Measurements from ENCODE around the gene ARPC1A.

Gene ARPC1A

DNA sequence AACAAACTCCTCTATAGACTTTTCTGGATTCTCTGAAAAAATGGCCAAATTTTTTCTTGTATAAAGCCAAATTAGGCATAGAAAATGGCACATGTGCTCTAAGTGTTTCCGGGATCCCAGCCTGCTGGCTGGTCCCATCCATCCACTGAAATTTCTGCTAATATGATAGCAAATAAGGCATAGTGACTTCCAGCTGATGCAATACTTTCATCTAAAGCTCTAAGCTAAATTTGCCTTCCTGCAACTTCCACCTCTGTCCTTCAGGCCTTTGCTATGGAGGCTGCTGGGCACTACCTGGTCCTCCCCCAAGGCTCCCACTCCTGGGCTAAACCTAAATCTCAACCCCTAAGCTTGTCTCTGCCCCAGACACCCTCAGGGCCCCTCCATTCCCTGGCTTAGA lies 32.5 kb upstream of the ARPC1A start:
- TF ChIP-seq, protein P1, sequence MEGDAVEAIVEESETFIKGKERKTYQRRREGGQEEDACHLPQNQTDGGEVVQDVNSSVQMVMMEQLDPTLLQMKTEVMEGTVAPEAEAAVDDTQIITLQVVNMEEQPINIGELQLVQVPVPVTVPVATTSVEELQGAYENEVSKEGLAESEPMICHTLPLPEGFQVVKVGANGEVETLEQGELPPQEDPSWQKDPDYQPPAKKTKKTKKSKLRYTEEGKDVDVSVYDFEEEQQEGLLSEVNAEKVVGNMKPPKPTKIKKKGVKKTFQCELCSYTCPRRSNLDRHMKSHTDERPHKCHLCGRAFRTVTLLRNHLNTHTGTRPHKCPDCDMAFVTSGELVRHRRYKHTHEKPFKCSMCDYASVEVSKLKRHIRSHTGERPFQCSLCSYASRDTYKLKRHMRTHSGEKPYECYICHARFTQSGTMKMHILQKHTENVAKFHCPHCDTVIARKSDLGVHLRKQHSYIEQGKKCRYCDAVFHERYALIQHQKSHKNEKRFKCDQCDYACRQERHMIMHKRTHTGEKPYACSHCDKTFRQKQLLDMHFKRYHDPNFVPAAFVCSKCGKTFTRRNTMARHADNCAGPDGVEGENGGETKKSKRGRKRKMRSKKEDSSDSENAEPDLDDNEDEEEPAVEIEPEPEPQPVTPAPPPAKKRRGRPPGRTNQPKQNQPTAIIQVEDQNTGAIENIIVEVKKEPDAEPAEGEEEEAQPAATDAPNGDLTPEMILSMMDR (IDR thresholded peaks at IDR 0.05; ENCODE audit: low read depth, low read length): no peak
- DNase-seq (ENCODE audit: extremely low read depth, low read depth): no peak

DNA sequence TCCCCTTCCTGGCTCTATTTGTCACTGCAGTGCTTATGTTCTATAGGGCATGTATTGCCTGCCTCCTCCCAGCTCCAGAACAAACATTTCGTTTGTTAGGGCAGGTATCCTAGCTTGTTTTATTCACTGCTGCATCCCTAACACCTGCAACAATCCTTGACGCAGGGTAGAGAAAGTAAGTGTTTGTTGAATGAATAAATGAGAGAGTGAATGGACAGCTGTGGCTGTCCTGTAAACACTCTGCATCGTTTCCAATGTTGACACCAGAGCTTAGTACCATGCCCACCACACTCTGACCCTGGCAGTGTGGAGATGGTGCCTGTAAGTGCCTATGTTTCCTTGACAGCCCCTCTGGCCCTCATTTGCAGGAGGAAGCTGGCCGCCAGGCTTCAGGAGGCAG lies 32.0 kb upstream of the ARPC1A start:
- TF ChIP-seq, protein P1 (IDR thresholded peaks at IDR 0.05; ENCODE audit: low read depth, low read length): no peak
- no peak for DNase-seq (ENCODE audit: extremely low read depth, low read depth)

DNA sequence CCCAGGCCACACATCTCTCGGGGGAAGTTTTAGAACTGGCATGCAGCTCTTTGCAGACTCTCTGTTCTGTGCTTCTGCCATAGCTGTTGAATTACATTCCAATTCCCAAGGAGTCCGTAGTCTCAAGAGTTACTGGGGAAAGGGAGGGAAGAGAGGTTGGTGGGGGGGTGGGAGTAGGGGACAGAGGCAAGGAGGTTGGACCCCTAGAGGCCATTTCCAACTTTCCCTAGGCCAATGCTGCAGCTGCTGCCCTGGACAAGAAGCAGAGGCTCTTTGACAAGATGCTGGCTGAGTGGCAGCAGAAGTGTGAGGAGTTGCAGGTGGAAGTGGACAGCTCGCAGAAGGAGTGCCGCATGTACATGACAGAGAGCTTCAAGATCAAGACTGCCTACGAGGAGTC lies 29.2 kb upstream of the ARPC1A start:
- DNase-seq (ENCODE audit: extremely low read depth, low read depth): no peak
- TF ChIP-seq, protein P1 (IDR thresholded peaks at IDR 0.05; ENCODE audit: low read depth, low read length): no peak

DNA sequence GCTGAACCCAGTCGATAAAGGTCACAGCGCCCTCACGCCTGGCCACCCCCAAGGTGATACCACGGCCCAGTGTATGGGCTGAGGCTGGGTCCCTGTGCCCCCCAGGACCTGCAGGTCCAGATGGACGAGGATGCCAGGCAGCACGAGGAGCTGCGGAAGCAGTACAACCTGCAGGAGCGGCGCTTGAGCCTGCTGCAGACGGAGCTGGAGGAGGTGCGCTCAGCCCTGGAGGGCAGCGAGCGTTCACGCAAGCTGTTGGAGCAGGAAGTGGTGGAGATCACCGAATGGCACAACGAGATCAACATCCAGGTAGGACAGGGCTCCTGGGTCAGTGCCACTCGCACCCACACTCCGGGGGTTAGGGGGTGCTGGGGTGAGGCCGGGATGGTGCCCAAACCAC lies 24.2 kb upstream of the ARPC1A start:
- TF ChIP-seq, protein P1 (IDR thresholded peaks at IDR 0.05; ENCODE audit: low read depth, low read length): no peak
- DNase-seq (ENCODE audit: extremely low read depth, low read depth): no peak

DNA sequence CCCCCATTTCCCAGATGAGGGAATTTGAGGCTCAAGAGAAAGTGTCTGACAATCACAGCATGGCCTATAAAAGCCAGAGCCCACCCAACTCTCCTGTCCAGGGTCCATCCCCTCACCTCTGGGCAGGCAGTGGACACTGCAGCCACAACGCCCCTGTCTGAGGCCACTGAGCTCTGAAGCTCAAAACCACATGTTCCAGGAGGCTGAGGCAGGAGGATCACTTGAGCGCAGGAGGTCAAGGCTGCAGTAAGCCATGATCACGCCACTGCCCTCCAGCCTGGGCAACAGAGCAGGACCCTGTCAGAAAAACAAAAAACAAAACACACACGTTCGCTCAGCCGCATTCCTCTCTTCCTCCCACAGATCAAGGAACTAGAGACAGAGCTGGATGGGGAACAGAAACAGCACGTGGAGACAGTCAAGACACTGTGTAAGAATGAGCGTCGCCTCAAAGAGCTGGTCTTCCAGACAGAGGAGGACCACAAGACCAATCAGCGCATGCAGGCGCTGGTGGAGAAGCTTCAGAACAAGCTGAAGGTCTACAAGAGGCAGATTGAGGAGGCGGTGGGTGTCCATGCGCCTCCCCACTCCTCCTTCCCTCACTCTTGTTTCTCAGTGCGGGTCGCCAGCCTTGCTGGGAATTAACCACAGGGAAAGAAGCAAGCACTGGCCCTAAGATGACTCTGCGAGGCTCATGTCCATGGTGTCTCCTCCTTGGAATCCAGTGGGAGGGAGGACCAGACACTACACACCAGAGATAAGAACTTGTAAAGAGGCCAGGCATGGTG lies 20.0 kb upstream of the ARPC1A start:
- TF ChIP-seq, protein P1 (IDR thresholded peaks at IDR 0.05; ENCODE audit: low read depth, low read length): no peak
- no peak for DNase-seq (ENCODE audit: extremely low read depth, low read depth)

DNA sequence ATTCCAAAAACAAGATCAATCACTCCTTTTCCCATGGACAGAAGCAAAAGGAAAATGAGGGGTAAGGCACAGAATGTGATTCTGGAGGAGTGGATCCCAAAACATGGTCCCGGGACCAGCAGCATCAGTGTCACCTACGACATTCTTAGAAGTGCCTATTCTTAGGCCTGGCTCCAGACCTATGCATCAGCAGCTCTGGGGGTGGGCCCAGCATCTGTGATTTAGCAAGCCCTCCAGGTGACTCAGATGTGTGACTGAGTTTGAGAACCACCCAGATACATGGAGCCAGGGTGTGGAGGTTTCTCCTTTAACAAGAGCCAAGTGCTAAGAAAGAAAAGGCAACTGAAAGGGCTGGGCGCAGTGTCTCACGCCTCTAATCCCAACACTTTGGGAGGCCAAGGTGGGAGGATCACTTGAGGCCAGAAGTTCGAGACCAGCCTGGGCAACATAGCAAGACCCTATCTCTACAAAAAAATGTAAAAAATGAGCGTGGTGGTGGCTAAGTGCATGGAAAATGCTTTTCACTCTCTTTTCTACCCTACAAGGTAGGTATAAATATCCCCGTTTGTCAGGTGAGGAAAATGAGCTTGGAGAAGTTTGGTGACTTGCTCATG lies 17.1 kb upstream of the ARPC1A start:
- DNase-seq (ENCODE audit: extremely low read depth, low read depth): no peak

DNA sequence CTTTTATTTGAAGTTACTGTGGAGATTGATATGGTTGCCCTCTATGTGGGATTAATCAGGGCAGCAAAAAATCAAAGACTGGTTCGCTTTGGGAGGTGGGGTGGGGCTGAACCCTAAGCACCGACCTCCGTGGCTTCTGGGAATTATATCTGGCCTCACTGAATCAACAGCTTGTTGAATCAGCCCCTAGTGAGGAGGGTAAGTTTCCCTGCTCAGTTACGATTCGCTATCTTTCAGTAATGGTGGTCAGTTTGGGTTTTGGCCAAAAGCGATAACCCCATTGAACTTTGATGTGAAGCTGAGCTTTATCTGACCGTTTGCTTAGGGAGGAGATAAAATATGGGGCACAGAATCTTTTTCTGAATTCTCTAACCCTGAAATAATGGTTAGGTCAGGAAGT lies 16.6 kb upstream of the ARPC1A start:
- DNase-seq (ENCODE audit: extremely low read depth, low read depth): no peak
- TF ChIP-seq, protein P1 (IDR thresholded peaks at IDR 0.05; ENCODE audit: low read depth, low read length): no peak

More for the DNA sequence above, 17.1 kb upstream of the ARPC1A start:
- TF ChIP-seq, protein P1 (IDR thresholded peaks at IDR 0.05; ENCODE audit: low read depth, low read length): no peak
